DOHH2 (cell line): Measurements from ENCODE around the gene CCDC85C.

Experiments used
- EZH2phosphoT487 ChIP-seq: fragments of 200-600 bp; sonication (generic); IDR thresholded peaks from 2 replicates; pipeline ENCODE4 v1.6.1; 2017; ENCODE audit warnings: borderline replicate concordance, mild to moderate bottlenecking, antibody characterized with exemption, low read length, moderate library complexity, mixed read lengths
- TF ChIP-seq, protein P1 (sequence below): fragments of 200-600 bp; sonication (generic); IDR thresholded peaks from one replicate; pipeline ENCODE4 v1.5.1; 2014; ENCODE audit warnings: antibody characterized with exemption, mild to moderate bottlenecking, low read depth, low read length; ENCODE audit not compliant: poor library complexity, severe bottlenecking

DNA sequence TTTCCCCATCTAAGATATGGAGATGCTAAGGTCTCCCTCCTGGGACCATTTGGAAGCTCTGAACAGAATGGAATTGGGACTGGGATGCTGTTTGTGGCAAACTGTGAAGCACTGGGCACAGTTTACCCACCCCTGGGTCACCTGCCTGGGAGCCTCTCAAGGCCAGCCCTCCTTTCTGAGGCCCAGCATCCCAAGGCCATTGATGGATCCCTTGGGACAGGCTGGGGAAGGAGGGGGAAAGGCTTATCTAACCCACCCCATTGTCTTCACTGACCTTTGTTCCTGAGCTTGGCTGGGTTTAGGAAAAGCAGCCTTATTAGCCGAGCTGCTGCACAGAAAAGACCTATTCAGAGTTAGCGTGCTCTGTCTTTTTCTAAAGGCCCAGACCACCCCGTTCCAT lies 5.2 kb downstream of the CCDC85C start:
- TF ChIP-seq, protein P1, sequence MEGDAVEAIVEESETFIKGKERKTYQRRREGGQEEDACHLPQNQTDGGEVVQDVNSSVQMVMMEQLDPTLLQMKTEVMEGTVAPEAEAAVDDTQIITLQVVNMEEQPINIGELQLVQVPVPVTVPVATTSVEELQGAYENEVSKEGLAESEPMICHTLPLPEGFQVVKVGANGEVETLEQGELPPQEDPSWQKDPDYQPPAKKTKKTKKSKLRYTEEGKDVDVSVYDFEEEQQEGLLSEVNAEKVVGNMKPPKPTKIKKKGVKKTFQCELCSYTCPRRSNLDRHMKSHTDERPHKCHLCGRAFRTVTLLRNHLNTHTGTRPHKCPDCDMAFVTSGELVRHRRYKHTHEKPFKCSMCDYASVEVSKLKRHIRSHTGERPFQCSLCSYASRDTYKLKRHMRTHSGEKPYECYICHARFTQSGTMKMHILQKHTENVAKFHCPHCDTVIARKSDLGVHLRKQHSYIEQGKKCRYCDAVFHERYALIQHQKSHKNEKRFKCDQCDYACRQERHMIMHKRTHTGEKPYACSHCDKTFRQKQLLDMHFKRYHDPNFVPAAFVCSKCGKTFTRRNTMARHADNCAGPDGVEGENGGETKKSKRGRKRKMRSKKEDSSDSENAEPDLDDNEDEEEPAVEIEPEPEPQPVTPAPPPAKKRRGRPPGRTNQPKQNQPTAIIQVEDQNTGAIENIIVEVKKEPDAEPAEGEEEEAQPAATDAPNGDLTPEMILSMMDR, result no peak
- no peak for TF ChIP-seq EZH2phosphoT487
